Right lobe of liver (tissue), 6 donors: ENCODE measurements around the gene SYT1. TPM values are rescaled to one million over a fixed set of nuclear protein-coding genes. Genes with fewer than 3 reads are reported as not detected.
A peak's percentile ranks its signal among the peaks of the same experiment; 100 is the strongest.

Source experiments
- ATAC-seq, 4 donors: fragments of 200-7000 bp; cut with Tn5 transposase; one replicate each; pipeline ENCODE4 v1.9.1; 2020; ENCODE audit warnings: mild to moderate bottlenecking in 4 of 4, moderate library complexity in 4 of 4
- DNase-seq, 3 donors: peaks; one replicate each; pipeline ENCODE4 v3.0.0-alpha.2; 2020
- H3K27ac ChIP-seq, 3 donors: fragments of 200-600 bp; one replicate each; pipeline ENCODE4 v1.8.0; 2022
- H3K27me3 ChIP-seq, 2 donors: fragments of 200-600 bp; one replicate each; pipeline ENCODE4 v1.8.0; 2022
- H3K36me3 ChIP-seq, 4 donors: fragments of 200-600 bp; sonication (generic) in 1 of 4; one replicate each; pipeline versions ENCODE4 v1.5.1 to v1.8.0; 2017 to 2022; ENCODE audit warnings: control low read depth in 1 of 4
- H3K4me1 ChIP-seq, 4 donors: fragments of 200-600 bp; sonication (generic) in 1 of 4; one replicate each; pipeline versions ENCODE4 v1.5.1 to v1.8.0; 2017 to 2022; ENCODE audit warnings: control low read depth in 1 of 4
- H3K4me3 ChIP-seq, 3 donors: fragments of 200-600 bp; one replicate each; pipeline ENCODE4 v1.8.0; 2022
- H3K9me3 ChIP-seq, 4 donors: fragments of 200-600 bp; sonication (generic) in 1 of 4; one replicate each; pipeline versions ENCODE4 v1.5.1 to v1.8.0; 2017 to 2022; ENCODE audit warnings: control low read depth in 1 of 4
- CTCF ChIP-seq, 4 donors: fragments of 200-600 bp in 3 of 4; fragments of 450-650 bp in 1 of 4; IDR thresholded peaks; one replicate each; pipeline versions ENCODE4 v1.5.1 to v1.8.0; 2016 to 2022; ENCODE audit warnings: antibody characterized with exemption in 4 of 4, mild to moderate bottlenecking in 2 of 4
- POLR2A ChIP-seq: fragments of 450-650 bp; IDR thresholded peaks from one replicate; pipeline ENCODE4 v1.6.1; 2017; ENCODE audit warnings: antibody characterized with exemption, mild to moderate bottlenecking
- WGBS: methylation state at CpG from one replicate; pipeline ENCODE4 v1.1.6; 2018; ENCODE audit warnings: low coverage, low lambda C conversion rate; ENCODE audit not compliant: insufficient coverage; ENCODE audit errors: missing lambda C conversion rate; 5-methylcytosine and 5-hydroxymethylcytosine counted together
- intact Hi-C, 2 donors: fragments of 100-400 bp; cut with DNase I; formaldehyde crosslinking; loops; one replicate each; pipeline versions ENCODE4 v1.11.2 to v1.14.1; 2022
- total RNA-seq, 6 experiments: library from RNA; depleted of rRNA in 2 of 6; stranded (reverse); fragments of >200 nt in 2 of 6; fragmentation: NEBNext Ultra II Directional in 3 of 6; extraction: Animal tissue kit (Norgen Biotek cat#: 25700) in 3 of 6; gene quantifications; one replicate each; pipeline versions ENCODE4 v1.1.0 to v1.2.4, GENCODE V29; 2016 to 2023
- donor health status: DM: no; HTN: yes; CAD: no.
- donor health status: DM: no; HTN: no; CAD: no.
- donor health status: DM: no; HTN: no; CAD: no.
- donor health status: DM: no; HTN: yes; CAD: no.
- donor health status: DM: no; HTN: yes; CAD: no.

Gene SYT1
- total RNA-seq, 6 experiments from 2014 or later = 0.35 to 1.9 (median 0.81) TPM

DNA sequence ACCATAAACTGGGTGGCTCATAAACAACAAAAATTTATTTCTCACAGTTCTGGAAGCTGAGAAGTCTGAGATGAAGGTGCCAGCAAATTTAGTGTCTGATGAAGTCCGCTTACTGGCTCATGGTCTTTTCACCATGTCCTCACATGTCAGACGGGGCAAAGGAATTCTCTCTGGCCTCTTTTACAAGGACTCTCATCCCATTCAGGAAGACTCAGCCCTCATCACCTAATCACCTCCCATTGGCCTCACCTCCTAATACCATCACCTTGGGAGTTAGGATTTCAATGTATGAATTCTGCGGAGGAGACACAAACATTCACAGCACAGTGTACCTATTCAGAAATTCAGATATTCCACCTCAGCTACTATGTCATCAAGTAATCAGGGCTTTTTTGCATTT lies 468.6 kb downstream of the SYT1 start:
- Histone ChIP-seq H3K4me3 (no peak overlapping the region), H3K36me3 (no peaks in the 10 kb centered on the region), H3K4me1 (no peaks in the 10 kb centered on the region), H3K27me3 (no peaks in the 10 kb centered on the region), H3K9me3 (no peaks in the 10 kb centered on the region), H3K27ac (no peak overlapping the region)
- no peak for ATAC-seq
- WGBS = 85% methylated on average over 3 of the region's 3 CpGs
- no peak for DNase-seq
- intact Hi-C loops = no loop called here
- no peak for TF ChIP-seq POLR2A
- no peak for TF ChIP-seq CTCF (IDR thresholded peaks at IDR 0.05)

DNA sequence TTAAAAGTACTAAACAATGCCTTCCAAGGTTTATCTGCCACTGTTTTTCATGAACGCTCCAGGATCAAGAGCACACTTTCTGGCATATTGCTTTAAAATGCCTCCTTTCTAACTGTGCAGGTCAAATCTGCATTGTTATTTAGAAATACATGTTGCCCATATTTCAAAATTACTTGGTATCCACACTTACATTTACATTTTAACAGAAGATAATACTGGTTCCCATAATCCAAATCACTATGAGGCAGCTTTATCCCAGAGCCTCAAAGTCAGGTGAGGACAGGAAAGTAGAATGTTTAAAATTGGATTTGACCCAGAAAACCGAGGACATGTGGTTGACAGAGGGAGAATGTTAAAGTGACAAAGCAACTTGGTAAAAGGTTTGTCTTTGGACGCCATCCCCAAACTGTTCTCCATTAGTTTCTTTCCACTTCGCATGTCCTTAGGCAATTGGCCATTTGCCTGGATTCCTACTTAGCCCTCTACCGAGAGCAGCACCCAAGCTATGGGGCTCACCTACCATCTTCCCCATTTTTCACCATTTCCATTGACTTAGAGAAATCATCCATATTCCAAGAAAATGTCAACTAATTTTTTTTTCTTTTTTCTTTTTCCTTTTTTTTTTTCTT lies 473.2 kb downstream of the SYT1 start:
- WGBS = 63% methylated on average over 5 of the region's 5 CpGs
- no peaks in the 10 kb centered on the region for H3K36me3 ChIP-seq
- intact Hi-C loops = no loop called here
- TF ChIP-seq POLR2A (no peak), CTCF (IDR thresholded peaks at IDR 0.05) (no peak)
- H3K27ac ChIP-seq = no peak overlapping the region
- H3K27me3 ChIP-seq = no peaks in the 10 kb centered on the region
- no peak for ATAC-seq
- no peak for DNase-seq
- H3K9me3 ChIP-seq = no peaks in the 10 kb centered on the region
- no peaks in the 10 kb centered on the region for H3K4me1 ChIP-seq
- no peak overlapping the region for H3K4me3 ChIP-seq

DNA sequence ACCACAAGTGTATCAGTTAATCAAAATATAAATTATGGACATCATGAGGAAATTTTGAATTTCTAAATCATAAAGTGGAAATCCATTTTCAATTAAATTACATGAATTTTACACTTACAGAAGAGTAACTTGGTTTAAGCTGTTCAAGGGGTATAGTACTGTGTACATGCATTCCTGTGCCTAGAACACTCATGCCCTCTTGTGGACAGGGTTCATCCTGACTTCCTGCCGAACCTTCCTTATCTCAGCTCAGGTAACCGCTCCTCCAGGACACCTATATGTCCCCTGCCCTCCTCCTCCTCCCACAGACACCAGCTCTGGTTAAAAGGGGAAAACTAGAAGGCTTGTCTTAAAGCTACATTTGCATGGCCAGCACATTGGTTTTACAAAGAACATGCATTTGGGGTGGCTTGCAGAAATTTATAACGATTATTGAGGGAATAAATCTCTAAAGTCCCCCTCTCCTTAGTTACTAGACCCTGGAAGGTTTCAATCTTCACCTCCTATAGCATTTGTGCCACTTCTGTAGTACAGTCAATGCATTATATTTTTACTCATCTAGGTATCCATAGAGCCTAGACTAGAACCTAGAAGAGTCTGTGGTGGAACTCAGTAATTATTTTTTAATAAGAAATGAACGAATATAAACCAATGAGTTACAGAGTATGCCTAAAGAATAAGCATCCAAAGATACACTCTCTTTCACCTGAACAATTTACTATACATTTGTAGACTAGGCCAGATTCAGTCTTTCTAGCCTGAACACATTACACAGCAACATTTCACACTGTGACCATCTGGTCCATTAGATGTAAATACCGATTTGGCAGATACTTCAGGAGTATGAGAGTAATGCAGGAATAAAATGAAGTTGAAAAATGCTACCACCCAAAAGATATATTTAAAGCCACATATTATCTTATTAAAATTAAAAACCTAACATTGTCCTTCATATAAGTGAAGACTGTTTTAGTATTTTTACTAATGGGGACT lies 480.6 kb downstream of the SYT1 start:
- H3K9me3 ChIP-seq = no peaks in the 10 kb centered on the region
- DNase-seq (no peak), ATAC-seq (peak; percentile 65 to 84 (median 83))
- intact Hi-C loops = no loop called here
- no peaks in the 10 kb centered on the region for H3K4me1 ChIP-seq
- whole genome bisulfite sequencing = 44% methylated on average over 4 of the region's 5 CpGs
- no peak overlapping the region for H3K4me3 ChIP-seq
- H3K27ac ChIP-seq = no peak overlapping the region
- no peaks in the 10 kb centered on the region for H3K36me3 ChIP-seq
- no peaks in the 10 kb centered on the region for H3K27me3 ChIP-seq
- TF ChIP-seq CTCF (IDR thresholded peaks at IDR 0.05) = peak; percentile 19 to 55 (median 48)
- no peak for TF ChIP-seq POLR2A

DNA sequence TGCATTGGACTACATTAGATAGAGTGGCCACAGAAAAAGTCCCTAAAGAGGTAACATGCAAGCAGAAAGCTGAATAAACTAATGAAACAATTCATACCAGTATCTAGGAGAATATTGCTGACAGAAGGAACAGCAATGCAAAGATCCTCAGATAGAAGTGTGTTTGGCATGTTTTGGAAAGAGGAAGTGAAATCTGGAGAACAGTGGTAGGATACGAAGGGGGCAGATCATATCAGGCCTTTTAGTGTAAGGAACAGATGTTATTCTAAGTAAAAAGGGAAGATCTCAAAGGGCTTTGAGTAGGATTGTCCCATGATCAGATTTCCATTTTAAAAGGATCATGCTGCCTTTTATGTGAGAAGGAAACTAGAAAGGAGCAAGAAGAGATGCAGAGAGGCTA lies 483.3 kb downstream of the SYT1 start:
- H3K36me3 ChIP-seq = no peaks in the 10 kb centered on the region
- ATAC-seq (no peak), DNase-seq (no peak)
- 23% methylated on average over 1 of the region's 1 CpG for WGBS
- intact Hi-C loops = no loop called here
- no peak overlapping the region for H3K4me3 ChIP-seq
- H3K27me3 ChIP-seq = no peaks in the 10 kb centered on the region
- H3K4me1 ChIP-seq = no peaks in the 10 kb centered on the region
- H3K27ac ChIP-seq = no peak overlapping the region
- no peaks in the 10 kb centered on the region for H3K9me3 ChIP-seq
- no peak for TF ChIP-seq CTCF (IDR thresholded peaks at IDR 0.05)
